MM.1S (cell line): ENCODE data around the gene CENPT.
A peak's percentile ranks its signal among the peaks of the same experiment; 100 is the strongest.

ENCODE experiments used
- DNase-seq: peaks from one replicate; pipeline ENCODE4 v3.0.0-alpha.2; 2015
- H2AFZ ChIP-seq: fragments of 300-600 bp; sonication (generic); 2 replicates; pipeline ENCODE4 v1.6.0; 2016; ENCODE audit warnings: antibody characterized with exemption, low read length
- H3F3A ChIP-seq: fragments of 300-600 bp; sonication (generic); 2 replicates; pipeline ENCODE4 v1.6.1; 2016; ENCODE audit warnings: mild to moderate bottlenecking, antibody characterized with exemption, low read length, moderate library complexity, mixed read lengths; ENCODE audit not compliant: insufficient read depth
- H3K27ac ChIP-seq: fragments of 300-600 bp; sonication (generic); 2 replicates; pipeline ENCODE4 v1.5.1; 2016; ENCODE audit warnings: mild to moderate bottlenecking, low read length
- H3K27me3 ChIP-seq: fragments of 300-600 bp; sonication (generic); replicated peaks from 2 replicates; pipeline ENCODE4 v1.6.0; 2016; ENCODE audit warnings: low read length; ENCODE audit not compliant: insufficient read depth
- H3K36me3 ChIP-seq: fragments of 300-600 bp; sonication (generic); replicated peaks from 2 replicates; pipeline ENCODE4 v1.6.1; 2016; ENCODE audit warnings: mild to moderate bottlenecking, low read length, mixed read lengths; ENCODE audit not compliant: insufficient read depth
- H3K4me1 ChIP-seq: fragments of 300-600 bp; sonication (generic); 2 replicates; pipeline ENCODE4 v1.6.1; 2016; ENCODE audit warnings: low read length, mixed read lengths
- H3K4me2 ChIP-seq: fragments of 300-600 bp; sonication (generic); 2 replicates; pipeline ENCODE4 v1.6.0; 2016; ENCODE audit warnings: low read depth, low read length
- H3K4me3 ChIP-seq: fragments of 300-600 bp; sonication (generic); 2 replicates; pipeline ENCODE4 v1.5.1; 2016; ENCODE audit warnings: low read length, mixed read lengths
- H3K79me2 ChIP-seq: fragments of 300-600 bp; sonication (generic); 2 replicates; pipeline ENCODE4 v1.6.1; 2016; ENCODE audit warnings: mixed run types, low read length, mixed read lengths
- H3K9ac ChIP-seq: fragments of 300-600 bp; sonication (generic); 2 replicates; pipeline ENCODE4 v1.6.1; 2016; ENCODE audit warnings: low read length, mixed read lengths
- H3K9me2 ChIP-seq: fragments of 300-600 bp; sonication (generic); replicated peaks from 2 replicates; pipeline ENCODE4 v1.6.1; 2016; ENCODE audit warnings: mild to moderate bottlenecking, low read length, mixed read lengths; ENCODE audit not compliant: insufficient read depth
- H3K9me3 ChIP-seq: fragments of 300-600 bp; sonication (generic); replicated peaks from 2 replicates; pipeline ENCODE4 v1.6.1; 2016; ENCODE audit warnings: mild to moderate bottlenecking, low read length, mixed read lengths; ENCODE audit not compliant: insufficient read depth
- H4K20me1 ChIP-seq: fragments of 300-600 bp; sonication (generic); 2 replicates; pipeline ENCODE4 v1.6.1; 2016; ENCODE audit warnings: mild to moderate bottlenecking, low read length, moderate library complexity, mixed read lengths; ENCODE audit not compliant: insufficient read depth
- EZH2 ChIP-seq: fragments of 300-600 bp; sonication (generic); optimal IDR thresholded peaks from 2 replicates; pipeline ENCODE3; 2017; ENCODE audit warnings: low read depth, mild to moderate bottlenecking, antibody characterized with exemption, low read length, mixed read lengths
- EZH2phosphoT487 ChIP-seq: fragments of 300-600 bp; sonication (generic); IDR thresholded peaks from 2 replicates; pipeline ENCODE4 v1.6.1; 2018; ENCODE audit warnings: antibody characterized with exemption, low read length
- TF ChIP-seq, protein P1 (sequence below): fragments of 300-600 bp; sonication (generic); IDR thresholded peaks from 2 replicates; pipeline ENCODE4 v1.5.1; 2016; ENCODE audit warnings: antibody characterized with exemption, low read length, mixed read lengths

The CENPT gene

DNA sequence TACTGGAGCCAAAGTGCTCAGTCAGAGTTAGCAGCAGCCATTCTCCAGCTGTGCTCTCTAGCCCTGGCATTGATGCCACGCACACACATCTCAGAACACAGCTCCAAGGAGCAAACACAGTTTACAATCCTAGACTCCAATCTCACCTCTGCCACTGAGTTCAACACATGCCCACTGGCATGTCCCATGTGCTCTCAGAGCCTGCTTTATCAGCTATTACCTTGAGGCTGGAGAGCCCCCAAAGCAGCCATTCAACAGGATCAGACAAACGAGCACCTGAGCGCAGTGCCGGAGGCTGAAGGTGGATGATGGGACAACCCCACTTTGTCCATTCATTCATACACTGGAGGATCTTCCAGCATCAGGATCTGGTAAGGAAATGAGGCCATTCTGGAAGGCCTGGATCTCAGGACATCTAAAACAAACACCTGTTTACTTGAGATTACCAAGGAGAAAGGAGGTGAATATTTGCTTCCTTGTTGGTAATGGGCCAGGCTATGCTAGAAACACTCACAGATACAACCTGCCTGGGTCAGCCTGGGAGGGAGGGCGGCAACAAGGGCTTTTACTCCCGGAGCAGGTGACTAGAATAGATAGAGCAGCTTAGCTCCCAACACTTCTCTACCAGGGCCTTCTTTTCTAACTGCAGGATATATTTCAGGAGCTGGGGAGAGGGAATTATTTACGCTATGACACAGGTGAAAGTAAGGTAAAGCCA is 66.5 kb downstream of the CENPT start:
- no peak overlapping the region for H3K9ac ChIP-seq
- no peak overlapping the region for H3K27ac ChIP-seq
- H3K4me3 ChIP-seq, result no peak overlapping the region
- TF ChIP-seq EZH2 (no peak), EZH2phosphoT487 (no peak)
- TF ChIP-seq, protein P1, sequence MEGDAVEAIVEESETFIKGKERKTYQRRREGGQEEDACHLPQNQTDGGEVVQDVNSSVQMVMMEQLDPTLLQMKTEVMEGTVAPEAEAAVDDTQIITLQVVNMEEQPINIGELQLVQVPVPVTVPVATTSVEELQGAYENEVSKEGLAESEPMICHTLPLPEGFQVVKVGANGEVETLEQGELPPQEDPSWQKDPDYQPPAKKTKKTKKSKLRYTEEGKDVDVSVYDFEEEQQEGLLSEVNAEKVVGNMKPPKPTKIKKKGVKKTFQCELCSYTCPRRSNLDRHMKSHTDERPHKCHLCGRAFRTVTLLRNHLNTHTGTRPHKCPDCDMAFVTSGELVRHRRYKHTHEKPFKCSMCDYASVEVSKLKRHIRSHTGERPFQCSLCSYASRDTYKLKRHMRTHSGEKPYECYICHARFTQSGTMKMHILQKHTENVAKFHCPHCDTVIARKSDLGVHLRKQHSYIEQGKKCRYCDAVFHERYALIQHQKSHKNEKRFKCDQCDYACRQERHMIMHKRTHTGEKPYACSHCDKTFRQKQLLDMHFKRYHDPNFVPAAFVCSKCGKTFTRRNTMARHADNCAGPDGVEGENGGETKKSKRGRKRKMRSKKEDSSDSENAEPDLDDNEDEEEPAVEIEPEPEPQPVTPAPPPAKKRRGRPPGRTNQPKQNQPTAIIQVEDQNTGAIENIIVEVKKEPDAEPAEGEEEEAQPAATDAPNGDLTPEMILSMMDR, result no peak
- H3K9me2 ChIP-seq, result no peaks in the 10 kb centered on the region
- no peaks in the 10 kb centered on the region for H3F3A ChIP-seq
- DNase-seq, result no peak
- H3K4me2 ChIP-seq, result no peak overlapping the region
- H2AFZ ChIP-seq, result no peak overlapping the region
- no peaks in the 10 kb centered on the region for H3K9me3 ChIP-seq
- H3K4me1 ChIP-seq, result peaks cover 10% of the 10 kb centered on the region
- no peaks in the 10 kb centered on the region for H3K36me3 ChIP-seq
- H3K27me3 ChIP-seq, result no peaks in the 10 kb centered on the region
- H4K20me1 ChIP-seq, result no peaks in the 10 kb centered on the region
- peaks cover 39% of the 10 kb centered on the region for H3K79me2 ChIP-seq

DNA sequence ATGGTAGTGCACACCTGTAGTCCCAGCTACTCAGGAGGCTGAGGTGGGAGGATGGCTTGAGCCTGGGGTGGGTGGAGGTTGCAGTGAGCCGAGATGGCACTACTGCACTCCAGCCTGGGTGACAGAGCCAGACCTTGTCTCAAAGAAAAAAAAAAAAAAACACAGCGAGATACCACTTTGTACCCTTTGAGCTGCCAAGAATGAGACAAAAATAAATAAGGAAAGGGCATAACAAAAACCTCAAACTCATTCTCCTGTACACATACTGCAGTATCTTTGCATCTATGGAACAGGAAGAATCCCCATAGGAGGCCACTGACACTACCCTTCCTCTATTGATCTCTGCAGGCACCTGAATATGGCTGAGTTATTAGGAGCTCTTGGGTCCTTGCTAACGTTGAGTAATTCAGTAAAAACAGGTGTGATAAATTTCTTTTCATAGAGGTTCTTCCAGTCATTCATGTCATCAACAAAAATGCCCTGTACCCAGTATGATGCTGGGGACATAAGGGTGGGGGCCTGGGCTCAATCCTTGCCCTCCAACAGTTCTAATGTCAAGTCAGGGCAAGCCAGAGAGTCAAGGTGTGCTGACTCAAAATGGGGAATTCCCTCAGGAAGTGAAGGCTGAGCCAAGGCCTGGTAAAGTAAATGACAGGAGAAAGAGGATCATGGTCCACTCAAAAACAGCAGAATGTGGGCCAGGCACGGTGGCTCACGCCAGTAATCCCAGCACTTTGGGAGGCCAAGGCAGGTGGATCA is 68.1 kb downstream of the CENPT start:
- Histone ChIP-seq H3K9me3 (no peaks in the 10 kb centered on the region), H3K27ac (no peak overlapping the region), H3K79me2 (peaks cover 44% of the 10 kb centered on the region), H3K4me2 (no peak overlapping the region), H4K20me1 (no peaks in the 10 kb centered on the region), H3K4me1 (peaks cover 10% of the 10 kb centered on the region), H2AFZ (no peak overlapping the region), H3F3A (no peaks in the 10 kb centered on the region), H3K9ac (no peak overlapping the region), H3K27me3 (no peaks in the 10 kb centered on the region), H3K36me3 (no peaks in the 10 kb centered on the region), H3K4me3 (no peak overlapping the region), H3K9me2 (no peaks in the 10 kb centered on the region)
- peak; percentile 32 for DNase-seq
- no peak for TF ChIP-seq EZH2phosphoT487
